ENCODE results near the gene VAV1. TPM values are rescaled to one million over a fixed set of nuclear protein-coding genes. Genes with fewer than 3 reads are reported as not detected.
"Not testable (repeated sequence)": the region's sequence is repeated elsewhere in the genome, so short reads cannot be mapped to it uniquely, and the experiment has no call there.

VAV1 gene
- total RNA-seq, 2 donors from 2014 or later: 7.6 to 12.2 TPM

- no peak for DNase-seq (ENCODE audit: low spot score)
- TF ChIP-seq CTCF (IDR thresholded peaks at IDR 0.05): no peak
- H3K36me3 ChIP-seq: peaks cover 21% of the 10 kb centered on the region
Observed at GRCh38 chr19:6754653-6755463, 17.6 kb upstream of the VAV1 start.

GRCh38 chr19:6760606-6761005 lies 11.9 kb upstream of the VAV1 start:
- Histone ChIP-seq H3K27me3 (replicated peaks; ENCODE audit: insufficient read depth) (no peaks in the 10 kb centered on the region), H3K27ac (no peak overlapping the region), H3K4me3 (no peak overlapping the region), H3K4me1 (ENCODE audit: control insufficient read depth in 1 of 2, low read depth in 2 of 2) (no peaks in the 10 kb centered on the region), H3K9me3 (no peaks in the 10 kb centered on the region), H3K36me3 (no peaks in the 10 kb centered on the region)
- DNase-seq (ENCODE audit: low spot score): no peak
- no peak for TF ChIP-seq CTCF (IDR thresholded peaks at IDR 0.05)
- ATAC-seq (ENCODE audit: insufficient number of reproducible peaks, low FRiP score, low read depth): no peak

More at GRCh38 chr19:6754653-6755463, 17.6 kb upstream of the VAV1 start:
- Histone ChIP-seq H3K27me3 (replicated peaks; ENCODE audit: insufficient read depth) (no peaks in the 10 kb centered on the region), H3K4me3 (no peak overlapping the region), H3K27ac (no peak overlapping the region), H3K9me3 (no peaks in the 10 kb centered on the region), H3K4me1 (ENCODE audit: control insufficient read depth in 1 of 2, low read depth in 2 of 2) (peaks cover 4 to 13% of the 10 kb centered on the region in 2 donors)
- ATAC-seq (ENCODE audit: insufficient number of reproducible peaks, low FRiP score, low read depth): no peak

GRCh38 chr19:6761053-6761676 lies 11.3 kb upstream of the VAV1 start:
- no peak for DNase-seq (ENCODE audit: low spot score)
- no peak for TF ChIP-seq CTCF (IDR thresholded peaks at IDR 0.05)
- H3K9me3 ChIP-seq: no peaks in the 10 kb centered on the region
- no peaks in the 10 kb centered on the region for H3K27me3 ChIP-seq (replicated peaks; ENCODE audit: insufficient read depth)
- H3K36me3 ChIP-seq: no peaks in the 10 kb centered on the region
- H3K27ac ChIP-seq: no peak overlapping the region
- no peak overlapping the region for H3K4me3 ChIP-seq
- ATAC-seq (ENCODE audit: insufficient number of reproducible peaks, low FRiP score, low read depth): no peak
- no peaks in the 10 kb centered on the region for H3K4me1 ChIP-seq (ENCODE audit: control insufficient read depth in 1 of 2, low read depth in 2 of 2)

GRCh38 chr19:6762253-6762797 lies 10.2 kb upstream of the VAV1 start:
- not testable (repeated sequence) for H3K27ac ChIP-seq; H3K4me3 ChIP-seq; ATAC-seq (ENCODE audit: insufficient number of reproducible peaks, low FRiP score, low read depth); H3K9me3 ChIP-seq; H3K27me3 ChIP-seq (replicated peaks; ENCODE audit: insufficient read depth); H3K4me1 ChIP-seq (ENCODE audit: control insufficient read depth in 1 of 2, low read depth in 2 of 2); DNase-seq (ENCODE audit: low spot score); H3K36me3 ChIP-seq

- H3K36me3 ChIP-seq: no peaks in the 10 kb centered on the region
- no peak overlapping the region for H3K4me3 ChIP-seq
- no peak for TF ChIP-seq CTCF (IDR thresholded peaks at IDR 0.05)
- DNase-seq (ENCODE audit: low spot score): no peak
- H3K4me1 ChIP-seq (ENCODE audit: control insufficient read depth in 1 of 2, low read depth in 2 of 2): peaks cover 2 to 9% of the 10 kb centered on the region in 2 donors
- H3K9me3 ChIP-seq: no peaks in the 10 kb centered on the region
- H3K27me3 ChIP-seq (replicated peaks; ENCODE audit: insufficient read depth): no peaks in the 10 kb centered on the region
- no peak overlapping the region for H3K27ac ChIP-seq
- ATAC-seq (ENCODE audit: insufficient number of reproducible peaks, low FRiP score, low read depth): no peak
Observed at GRCh38 chr19:6765738-6766356, 6.7 kb upstream of the VAV1 start.
